Renal cortex interstitium (tissue), 15 donors: ENCODE data around the gene NFKBIA. TPM values are rescaled to one million over a fixed set of nuclear protein-coding genes. Genes with fewer than 3 reads are reported as not detected.
"Not testable (repeated sequence)": the region's sequence is repeated elsewhere in the genome, so short reads cannot be mapped to it uniquely, and the experiment has no call there.

Experiments used
- DNase-seq, 11 donors: peaks; one replicate each; pipeline ENCODE4 v3.0.0-alpha.2; 2013; ENCODE audit warnings: low read depth in 9 of 11, low spot score in 4 of 11; ENCODE audit errors: extremely low read depth in 1 of 11
- long read RNA-seq, 16 experiments: transcript quantifications; one replicate each; lab custom pipeline, GENCODE V29; 2026
- polyA plus RNA-seq, 3 donors: library from polyadenylated mRNA; unstranded; fragments of 120-200 nt; gene quantifications; one replicate each; pipeline ENCODE4 v1.2.1, GENCODE V29; 2013; ENCODE audit not compliant: insufficient read length in 3 of 3

NFKBIA gene
- polyA plus RNA-seq: 10 to 100 TPM; 58.6 to 62.4 (median 60.3) TPM
- long read RNA-seq, donor 1, transcript NFKBIA-201 (6 exons, 1,558 nt): major isoform, 32 of 54 reads
- long read RNA-seq, donor 1, partial matches to known transcripts: 17 of 54 reads
- long read RNA-seq, donor 1, other reads (novel, unspliced or antisense): 0 of 54 reads
- long read RNA-seq, donor 2, transcript NFKBIA-201 (6 exons, 1,558 nt): major isoform, 25 of 41 reads
- long read RNA-seq, donor 2, partial matches to known transcripts: 10 of 41 reads
- long read RNA-seq, donor 2, other reads (novel, unspliced or antisense): 0 of 41 reads
- long read RNA-seq, donor 3, transcript NFKBIA-201 (6 exons, 1,558 nt): major isoform, 36 of 62 reads
- long read RNA-seq, donor 3, partial matches to known transcripts: 23 of 62 reads
- long read RNA-seq, donor 3, other reads (novel, unspliced or antisense): 0 of 62 reads
- long read RNA-seq, donor 4, transcript NFKBIA-201 (6 exons, 1,558 nt): major isoform, 15 of 16 reads
- long read RNA-seq, donor 4, partial matches to known transcripts: 0 of 16 reads
- long read RNA-seq, donor 4, other reads (novel, unspliced or antisense): 0 of 16 reads
- long read RNA-seq, donor 5: 0 reads
- long read RNA-seq, donor 6, transcript NFKBIA-201 (6 exons, 1,558 nt): major isoform, 20 of 38 reads
- long read RNA-seq, donor 6, partial matches to known transcripts: 17 of 38 reads
- long read RNA-seq, donor 6, other reads (novel, unspliced or antisense): 0 of 38 reads
- long read RNA-seq, donor 7, transcript NFKBIA-201 (6 exons, 1,558 nt): major isoform, 18 of 31 reads
- long read RNA-seq, donor 7, partial matches to known transcripts: 8 of 31 reads
- long read RNA-seq, donor 7, other reads (novel, unspliced or antisense): 0 of 31 reads
- long read RNA-seq, donor 8: 0 reads
- long read RNA-seq, donor 9, transcript NFKBIA-201 (6 exons, 1,558 nt): major isoform, 19 of 26 reads
- long read RNA-seq, donor 9, partial matches to known transcripts: 0 of 26 reads
- long read RNA-seq, donor 9, other reads (novel, unspliced or antisense): 0 of 26 reads
- long read RNA-seq, donor 10, transcript NFKBIA-201 (6 exons, 1,558 nt): major isoform, 22 of 34 reads
- long read RNA-seq, donor 10, partial matches to known transcripts: 10 of 34 reads
- long read RNA-seq, donor 10, other reads (novel, unspliced or antisense): 0 of 34 reads
- long read RNA-seq, donor 11, transcript NFKBIA-201 (6 exons, 1,558 nt): major isoform, 20 of 22 reads
- long read RNA-seq, donor 11, partial matches to known transcripts: 0 of 22 reads
- long read RNA-seq, donor 11, other reads (novel, unspliced or antisense): 0 of 22 reads
- long read RNA-seq, donor 12, transcript NFKBIA-201 (6 exons, 1,558 nt): major isoform, 10 of 18 reads
- long read RNA-seq, donor 12, partial matches to known transcripts: 6 of 18 reads
- long read RNA-seq, donor 12, other reads (novel, unspliced or antisense): 0 of 18 reads
- long read RNA-seq, donor 13: 0 reads
- long read RNA-seq, donor 14, transcript NFKBIA-201 (6 exons, 1,558 nt): major isoform, 26 of 43 reads
- long read RNA-seq, donor 14, partial matches to known transcripts: 13 of 43 reads
- long read RNA-seq, donor 14, other reads (novel, unspliced or antisense): 0 of 43 reads
- long read RNA-seq, donor 15, transcript NFKBIA-201 (6 exons, 1,558 nt): major isoform, 11 of 21 reads
- long read RNA-seq, donor 15, partial matches to known transcripts: 7 of 21 reads
- long read RNA-seq, donor 15, other reads (novel, unspliced or antisense): 0 of 21 reads
- long read RNA-seq, donor 16, transcript NFKBIA-201 (6 exons, 1,558 nt): major isoform, 52 of 85 reads
- long read RNA-seq, donor 16, transcript NFKBIA-209 (5 exons, 1,537 nt): minor isoform, 8 of 85 reads
- long read RNA-seq, donor 16, partial matches to known transcripts: 24 of 85 reads
- long read RNA-seq, donor 16, other reads (novel, unspliced or antisense): 0 of 85 reads

- DNase-seq: peak in 10 of 11 donors; percentile 66 to 86 (median 80)
These were observed at the start of gene NFKBIA for GRCh38 chr14:35404449-35405303. Gene NFKBIA, minus strand, starts transcription at chr14:35404749. Its CDS starts 105 bp downstream, at chr14:35404644.

GRCh38 chr14:35446450-35446849 is 41.9 kb upstream of the NFKBIA start:
- no peak for DNase-seq

GRCh38 chr14:35444104-35444503 is 39.6 kb upstream of the NFKBIA start:
- no peak for DNase-seq

- no peak for DNase-seq
These were observed 36.6 kb upstream of the NFKBIA start for GRCh38 chr14:35441160-35441559.

GRCh38 chr14:35438910-35439713 is 34.6 kb upstream of the NFKBIA start:
- DNase-seq: no peak

GRCh38 chr14:35438492-35438891 is 33.9 kb upstream of the NFKBIA start:
- not testable (repeated sequence) for DNase-seq

GRCh38 chr14:35435177-35435576 is 30.6 kb upstream of the NFKBIA start:
- DNase-seq: no peak

GRCh38 chr14:35433826-35434225 is 29.3 kb upstream of the NFKBIA start:
- no peak for DNase-seq

- DNase-seq: no peak
These were observed 26.1 kb upstream of the NFKBIA start for GRCh38 chr14:35430459-35431199.

- DNase-seq: no peak
These were observed 25.4 kb upstream of the NFKBIA start for GRCh38 chr14:35429951-35430350.

GRCh38 chr14:35425850-35426249 is 21.3 kb upstream of the NFKBIA start:
- DNase-seq: no peak

GRCh38 chr14:35423621-35424020 is 19.1 kb upstream of the NFKBIA start:
- DNase-seq: no peak

- DNase-seq: no peak
These were observed 15.7 kb upstream of the NFKBIA start for GRCh38 chr14:35420036-35420811.

GRCh38 chr14:35419429-35419841 is 14.9 kb upstream of the NFKBIA start:
- DNase-seq: no peak

GRCh38 chr14:35418093-35418492 is 13.5 kb upstream of the NFKBIA start:
- no peak for DNase-seq
